Lower leg skin (tissue), 3 donors: Measurements from ENCODE around the gene F13B.
"Not testable (repeated sequence)": the region's sequence is repeated elsewhere in the genome, so short reads cannot be mapped to it uniquely, and the experiment has no call there.

Source experiments
- CTCF ChIP-seq, 3 donors: fragments of 450-650 bp; IDR thresholded peaks; one replicate each; pipeline ENCODE4 v1.5.1; 2016; ENCODE audit warnings: antibody characterized with exemption in 3 of 3, mild to moderate bottlenecking in 3 of 3, moderate library complexity in 2 of 3
- POLR2A ChIP-seq, 2 donors: fragments of 450-650 bp; IDR thresholded peaks; one replicate each; pipeline ENCODE4 v1.6.1; 2016 to 2017; ENCODE audit warnings: antibody characterized with exemption in 2 of 2, mild to moderate bottlenecking in 1 of 2, moderate library complexity in 1 of 2

GRCh38 chr1:197034631-197035339 is 32.3 kb downstream of the F13B start:
- TF ChIP-seq CTCF, POLR2A (IDR thresholded peaks at IDR 0.05): not testable (repeated sequence)
